Stimulated activated naive CD4-positive, alpha-beta T cell treated with Interleukin-2 at 50 U/mL for 16 hours (primary cell): Measurements from ENCODE around the gene MAT2B.

Experiments used
- DNase-seq: peaks from one replicate; lab custom pipeline; 2025; lab: John Stamatoyannopoulos, UW

Gene MAT2B

GRCh38 chr5:163505368-163506094 is at the start of gene MAT2B:
Gene MAT2B (plus strand): TSS chr5:163505619. CDS start chr5:163505687, 68 bp downstream.
- peak; percentile 97 for DNase-seq

- DNase-seq, result no peak
Observed at GRCh38 chr5:163456029-163456589, 49.3 kb upstream of the MAT2B start.

GRCh38 chr5:163456840-163457239 is 48.6 kb upstream of the MAT2B start:
- DNase-seq, result no peak

DNA sequence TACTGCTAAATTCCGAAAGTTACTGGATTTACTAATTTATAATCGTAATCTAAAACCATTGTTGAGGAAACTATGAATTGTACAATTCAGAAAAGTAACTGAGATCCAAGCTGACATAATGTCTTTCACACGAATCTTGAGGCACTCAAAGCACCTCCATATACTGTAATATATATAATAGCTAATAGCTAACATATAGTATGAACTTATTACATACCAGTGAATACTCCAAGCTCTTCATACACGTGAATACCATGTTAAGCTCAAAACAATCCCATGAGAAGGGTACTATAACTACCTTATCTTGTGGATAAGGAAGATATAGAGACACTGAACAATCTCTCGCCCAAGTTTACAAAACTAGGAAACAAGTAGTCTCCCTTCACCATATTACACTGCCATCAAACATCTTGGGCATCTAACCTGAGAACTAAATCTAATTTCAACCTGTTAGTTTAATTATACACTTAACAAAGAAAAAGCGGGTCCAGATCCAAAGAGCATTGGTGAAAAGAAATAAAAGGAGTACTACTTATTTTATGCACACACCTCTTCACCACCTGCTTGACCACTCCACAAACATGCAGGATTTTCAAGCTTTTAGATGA is 46.5 kb upstream of the MAT2B start:
- DNase-seq, result no peak

DNA sequence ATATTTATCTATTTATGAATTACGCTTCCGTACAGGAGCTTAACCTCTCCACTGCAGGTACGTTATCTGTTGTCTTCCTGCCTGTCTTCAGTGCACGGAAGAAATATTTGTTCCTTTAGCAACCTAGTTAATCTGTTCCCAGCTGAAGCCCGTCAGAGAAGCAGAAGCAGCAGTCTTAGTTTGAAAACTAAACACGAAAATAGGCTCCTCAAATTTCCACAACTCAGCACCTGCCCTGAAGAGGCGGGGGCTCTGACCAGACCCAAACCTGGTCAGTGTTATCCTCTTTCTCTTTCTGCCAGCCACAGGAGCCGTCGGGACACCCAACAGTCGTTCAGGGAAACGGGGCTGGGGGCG is 46.0 kb upstream of the MAT2B start:
- no peak for DNase-seq

GRCh38 chr5:163459819-163460561 is 45.4 kb upstream of the MAT2B start, which contains the start of gene NUDCD2:
Gene NUDCD2 (minus strand): TSS chr5:163460102. CDS start chr5:163460050, 52 bp downstream.
- DNase-seq, result peak; percentile 97

DNA sequence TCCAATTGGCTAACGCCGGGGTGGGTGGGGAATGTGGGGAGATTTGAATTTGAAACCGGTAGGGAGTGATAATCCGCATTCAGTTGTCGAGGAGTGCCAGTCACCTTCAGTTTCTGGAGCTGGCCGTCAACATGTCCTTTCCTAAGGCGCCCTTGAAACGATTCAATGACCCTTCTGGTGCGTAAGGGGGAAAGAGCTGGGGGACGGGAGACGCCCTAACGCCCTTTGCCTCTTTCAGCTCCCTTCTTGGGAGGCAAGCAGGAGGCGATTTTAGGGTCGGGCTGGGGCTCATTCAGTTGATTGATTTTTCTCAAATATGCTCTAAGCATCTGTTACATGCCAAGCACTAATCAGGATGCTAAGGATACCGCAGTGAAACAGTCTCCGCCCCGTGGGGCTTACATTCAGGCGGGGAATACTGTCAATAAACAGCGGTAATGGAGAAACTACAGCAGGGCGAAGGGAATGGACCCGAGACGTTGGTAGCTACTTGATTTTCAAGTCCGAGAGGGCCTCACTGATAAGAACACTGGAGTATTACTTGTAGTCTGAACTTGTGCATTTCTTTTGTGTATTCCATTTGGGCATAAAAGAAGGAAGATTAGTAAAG is 44.8 kb upstream of the MAT2B start, which contains the start of gene HMMR:
TSS of gene HMMR (plus strand) at position 71 of the 610 bp plus-strand sequence. CDS start at position 132, 61 bp downstream.
- DNase-seq, result no peak

- DNase-seq, result no peak
Observed at GRCh38 chr5:163463063-163463435, 42.4 kb upstream of the MAT2B start.

DNA sequence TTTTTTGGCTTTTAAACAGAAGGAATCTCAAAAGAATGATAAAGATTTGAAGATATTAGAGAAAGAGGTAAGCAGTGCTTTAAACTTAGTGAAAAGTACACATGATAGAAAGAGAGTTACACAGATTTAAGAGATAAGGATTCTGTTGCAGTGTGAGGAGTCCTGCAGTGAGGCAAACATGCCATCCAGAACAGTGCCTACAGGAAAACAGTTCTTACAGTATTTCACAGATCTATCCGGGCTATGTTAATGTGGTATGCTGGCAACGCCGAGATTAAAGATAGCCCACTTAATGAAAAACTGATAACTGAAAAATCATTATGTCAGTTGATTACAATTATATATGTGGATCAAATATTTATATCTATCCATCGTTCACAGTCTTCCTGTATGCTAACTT is 37.7 kb upstream of the MAT2B start:
- DNase-seq, result no peak

DNA sequence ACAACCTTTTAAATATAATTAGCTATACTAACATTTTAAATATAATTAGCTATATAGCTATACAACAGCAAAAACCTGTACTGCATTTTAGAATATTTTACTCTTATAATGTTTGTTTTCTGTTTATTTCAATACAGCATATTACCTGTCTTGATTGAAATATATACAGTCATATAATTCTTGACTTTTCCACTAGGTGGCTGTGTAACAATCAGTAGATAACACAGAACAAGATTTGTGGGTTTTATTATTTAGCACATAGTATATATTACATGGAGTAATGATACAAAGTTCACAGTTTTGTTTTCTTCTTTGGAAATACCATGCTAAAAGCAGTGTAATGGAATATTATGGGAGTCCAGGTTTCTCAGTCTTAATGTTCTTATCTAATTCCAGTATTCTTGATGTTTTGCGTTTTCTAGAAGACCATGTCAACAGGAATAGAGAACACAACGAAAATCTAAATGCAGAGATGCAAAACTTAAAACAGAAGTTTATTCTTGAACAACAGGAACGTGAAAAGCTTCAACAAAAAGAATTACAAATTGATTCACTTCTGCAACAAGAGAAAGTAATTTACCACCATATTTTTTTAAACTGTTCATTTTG is 31.7 kb upstream of the MAT2B start:
- DNase-seq, result no peak

GRCh38 chr5:163475411-163475810 is 30.0 kb upstream of the MAT2B start:
- DNase-seq, result no peak

- DNase-seq, result no peak
Observed at GRCh38 chr5:163478126-163478981, 27.1 kb upstream of the MAT2B start.

DNA sequence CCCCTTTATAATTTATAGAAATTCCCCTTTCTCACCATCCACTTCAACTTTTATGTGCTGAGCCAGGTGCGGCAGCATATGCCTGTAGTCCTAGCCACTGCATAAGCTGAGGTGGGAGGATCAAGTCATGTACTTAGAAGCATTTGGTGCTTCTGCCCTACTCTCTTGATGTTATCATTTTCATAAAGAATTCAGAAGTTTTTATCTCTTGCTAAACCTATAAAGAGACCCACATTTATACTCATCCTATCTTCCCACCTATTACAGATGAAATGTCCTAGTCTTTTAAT is 26.5 kb upstream of the MAT2B start:
- DNase-seq, result no peak

DNA sequence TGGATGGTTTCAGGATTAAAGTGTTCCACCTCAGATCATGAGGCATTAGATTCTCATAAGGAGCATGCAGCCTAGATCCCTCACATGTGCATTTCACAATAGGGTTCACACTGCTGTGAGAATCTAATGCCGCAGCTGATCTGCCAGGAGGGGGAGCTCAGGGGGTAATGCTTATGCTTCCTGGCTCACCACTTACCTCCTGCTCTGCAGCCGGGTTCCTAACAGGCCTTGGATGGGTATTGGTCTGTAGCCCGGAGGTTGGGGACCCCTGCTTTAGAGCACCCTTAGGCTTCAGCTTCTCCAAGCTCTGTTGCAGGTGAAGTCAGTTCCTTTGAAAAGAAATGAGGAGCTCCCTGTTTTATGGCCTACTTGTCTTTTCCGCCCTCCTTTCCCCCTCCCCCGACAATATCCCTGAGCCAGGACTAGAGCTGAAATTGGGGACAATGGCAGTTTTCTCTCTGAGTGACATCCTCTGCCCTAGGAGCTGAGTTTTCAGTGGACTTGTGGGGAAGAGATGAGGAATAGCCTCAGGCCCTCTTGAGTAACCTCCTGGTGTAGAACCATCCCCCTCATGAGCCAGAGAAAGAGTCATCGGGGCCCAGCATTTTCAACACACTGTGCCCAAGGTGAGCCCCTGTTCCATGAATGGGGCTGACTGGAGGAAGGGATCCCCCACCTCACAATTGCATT is 16.2 kb upstream of the MAT2B start:
- DNase-seq, result no peak

DNA sequence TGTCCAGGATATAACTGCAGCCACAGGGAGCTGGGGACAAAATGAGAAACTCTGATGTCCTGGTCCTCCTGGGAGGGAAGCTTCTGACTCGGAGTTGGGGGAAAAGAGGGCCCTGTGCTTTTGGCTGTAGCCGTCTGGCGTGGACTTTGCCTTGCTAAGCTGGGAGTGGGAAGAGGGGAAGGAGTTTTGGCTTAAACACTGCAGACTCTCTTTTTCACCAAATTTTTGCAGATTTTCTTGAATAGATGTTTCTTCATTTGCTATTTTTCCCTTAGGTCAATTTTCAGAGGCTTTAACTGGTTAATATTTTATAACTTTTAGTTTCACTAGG is 15.7 kb upstream of the MAT2B start:
- DNase-seq, result no peak

DNA sequence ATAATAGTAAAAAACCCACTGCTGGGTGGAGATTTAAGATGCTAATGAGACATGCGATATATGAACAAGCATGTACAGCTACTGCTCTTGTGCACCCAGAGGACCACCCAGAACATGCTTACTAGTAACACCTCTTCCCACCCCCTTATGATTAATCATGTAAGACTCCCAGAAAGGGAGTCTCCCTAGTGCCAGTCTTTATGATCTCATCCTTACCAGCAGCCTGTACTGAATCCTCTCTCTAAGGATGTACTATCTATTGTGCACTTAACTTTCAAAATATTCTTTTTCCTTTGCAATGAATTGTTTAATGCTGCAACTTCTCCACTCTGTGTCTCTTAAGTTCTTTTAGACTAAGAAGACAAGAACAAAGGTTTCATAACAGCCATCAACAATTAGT is 9.1 kb upstream of the MAT2B start:
- no peak for DNase-seq

DNA sequence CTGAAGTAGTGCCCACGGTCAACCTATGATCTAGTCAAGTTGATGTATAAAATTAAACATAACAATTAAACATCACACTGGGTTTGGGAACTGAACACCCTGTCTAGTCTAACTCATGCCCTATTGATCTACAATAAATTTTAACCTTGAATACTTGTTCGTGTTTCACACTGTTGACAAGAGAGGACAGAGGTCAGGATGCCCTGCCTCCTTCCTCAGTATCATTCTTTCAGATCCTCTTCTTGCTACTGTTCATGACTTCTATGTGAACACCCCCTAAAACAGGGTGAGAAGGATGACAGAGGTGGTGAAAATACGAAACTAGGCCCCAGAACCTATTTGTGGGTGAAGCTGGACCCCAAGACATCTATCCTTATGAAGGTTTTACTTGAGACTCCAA is 8.1 kb upstream of the MAT2B start:
- DNase-seq, result no peak

DNA sequence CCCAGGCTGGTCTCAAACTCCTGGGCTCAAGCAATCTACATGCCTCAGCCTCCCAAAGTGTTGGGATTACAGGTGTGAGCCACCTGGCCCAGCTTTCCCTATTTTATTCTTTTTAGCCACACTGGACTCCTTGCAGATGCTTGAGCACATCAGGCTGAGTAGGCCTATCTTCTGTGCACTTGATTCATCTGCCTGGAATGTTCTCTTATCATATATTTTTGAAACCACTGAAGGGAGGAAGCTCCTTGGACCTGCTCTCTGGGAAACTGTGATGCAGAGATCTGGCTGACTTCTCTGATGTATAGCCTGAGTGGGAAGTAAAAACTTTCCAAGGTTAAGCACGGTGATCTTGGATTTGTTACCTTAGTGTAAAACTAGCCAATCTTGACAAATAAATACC is 6.5 kb upstream of the MAT2B start:
- no peak for DNase-seq

GRCh38 chr5:163502521-163502920 is 2.9 kb upstream of the MAT2B start:
- no peak for DNase-seq
